Activated naive CD4-positive, alpha-beta T cell treated with anti-CD3 and anti-CD28 coated beads, Interleukin-2, amount 50 U/mL, for 24 hours (primary cell): Measurements from ENCODE around the gene TEAD1.

Experiments
- H3K27ac Mint-ChIP-seq: one replicate; pipeline ENCODE4 v1.8.0; 2021; ENCODE audit warnings: mild to moderate bottlenecking, mixed read lengths
- H3K27me3 Mint-ChIP-seq: one replicate; pipeline ENCODE4 v1.8.0; 2021; ENCODE audit warnings: mixed read lengths
- H3K36me3 Mint-ChIP-seq: one replicate; pipeline ENCODE4 v1.8.0; 2021; ENCODE audit warnings: mixed read lengths
- H3K4me1 Mint-ChIP-seq: one replicate; pipeline ENCODE4 v1.8.0; 2021; ENCODE audit warnings: mixed read lengths
- H3K4me3 Mint-ChIP-seq: one replicate; pipeline ENCODE4 v1.8.0; 2021; ENCODE audit warnings: mild to moderate bottlenecking, mixed read lengths
- H3K9me3 Mint-ChIP-seq: one replicate; pipeline ENCODE4 v1.8.0; 2021; ENCODE audit warnings: mixed read lengths

Gene TEAD1

GRCh38 chr11:12767027-12767426 is 92.8 kb downstream of the TEAD1 start:
- Mint-ChIP-seq H3K27ac (no peak overlapping the region), H3K4me3 (no peak overlapping the region), H3K4me1 (no peaks in the 10 kb centered on the region), H3K9me3 (no peaks in the 10 kb centered on the region), H3K36me3 (no peaks in the 10 kb centered on the region), H3K27me3 (peaks cover 7% of the 10 kb centered on the region)

GRCh38 chr11:12767577-12767976 is 93.4 kb downstream of the TEAD1 start:
- Mint-ChIP-seq H3K4me3 (no peak overlapping the region), H3K36me3 (no peaks in the 10 kb centered on the region), H3K27me3 (peaks cover 6% of the 10 kb centered on the region), H3K9me3 (no peaks in the 10 kb centered on the region), H3K4me1 (no peaks in the 10 kb centered on the region), H3K27ac (no peak overlapping the region)

- Mint-ChIP-seq H3K9me3 (no peaks in the 10 kb centered on the region), H3K27ac (no peak overlapping the region), H3K36me3 (no peaks in the 10 kb centered on the region), H3K4me1 (no peaks in the 10 kb centered on the region), H3K4me3 (no peak overlapping the region), H3K27me3 (peaks cover 5% of the 10 kb centered on the region)
Measured at GRCh38 chr11:12768726-12769673, 94.8 kb downstream of the TEAD1 start.

GRCh38 chr11:12769834-12770345 is 95.7 kb downstream of the TEAD1 start:
- Mint-ChIP-seq H3K4me1 (no peaks in the 10 kb centered on the region), H3K4me3 (no peak overlapping the region), H3K27me3 (peaks cover 5% of the 10 kb centered on the region), H3K9me3 (no peaks in the 10 kb centered on the region), H3K27ac (no peak overlapping the region), H3K36me3 (no peaks in the 10 kb centered on the region)

GRCh38 chr11:12770435-12770834 is 96.2 kb downstream of the TEAD1 start:
- H3K4me1 Mint-ChIP-seq: no peaks in the 10 kb centered on the region
- H3K4me3 Mint-ChIP-seq: no peak overlapping the region
- H3K9me3 Mint-ChIP-seq: no peaks in the 10 kb centered on the region
- no peak overlapping the region for H3K27ac Mint-ChIP-seq
- no peaks in the 10 kb centered on the region for H3K36me3 Mint-ChIP-seq
- H3K27me3 Mint-ChIP-seq: peaks cover 8% of the 10 kb centered on the region

GRCh38 chr11:12770966-12771597 is 96.9 kb downstream of the TEAD1 start:
- H3K9me3 Mint-ChIP-seq: no peaks in the 10 kb centered on the region

GRCh38 chr11:12771875-12772274 is 97.7 kb downstream of the TEAD1 start:
- no peaks in the 10 kb centered on the region for H3K9me3 Mint-ChIP-seq
- H3K36me3 Mint-ChIP-seq: no peaks in the 10 kb centered on the region
- H3K27ac Mint-ChIP-seq: no peak overlapping the region
- H3K4me1 Mint-ChIP-seq: no peaks in the 10 kb centered on the region
- H3K4me3 Mint-ChIP-seq: no peak overlapping the region
- peaks cover 6% of the 10 kb centered on the region for H3K27me3 Mint-ChIP-seq

More at GRCh38 chr11:12770966-12771597, 96.9 kb downstream of the TEAD1 start:
- no peaks in the 10 kb centered on the region for H3K36me3 Mint-ChIP-seq
- H3K27ac Mint-ChIP-seq: no peak overlapping the region
- H3K4me1 Mint-ChIP-seq: no peaks in the 10 kb centered on the region
- H3K27me3 Mint-ChIP-seq: peaks cover 6% of the 10 kb centered on the region
- no peak overlapping the region for H3K4me3 Mint-ChIP-seq

GRCh38 chr11:12772324-12772723 is 98.1 kb downstream of the TEAD1 start:
- no peaks in the 10 kb centered on the region for H3K4me1 Mint-ChIP-seq
- no peak overlapping the region for H3K27ac Mint-ChIP-seq
- no peak overlapping the region for H3K4me3 Mint-ChIP-seq
- no peaks in the 10 kb centered on the region for H3K9me3 Mint-ChIP-seq
- H3K36me3 Mint-ChIP-seq: no peaks in the 10 kb centered on the region
- peaks cover 6% of the 10 kb centered on the region for H3K27me3 Mint-ChIP-seq

GRCh38 chr11:12773591-12773990 is 99.4 kb downstream of the TEAD1 start:
- H3K9me3 Mint-ChIP-seq: no peaks in the 10 kb centered on the region
- no peaks in the 10 kb centered on the region for H3K4me1 Mint-ChIP-seq
- no peak overlapping the region for H3K4me3 Mint-ChIP-seq
- peaks cover 4% of the 10 kb centered on the region for H3K27me3 Mint-ChIP-seq
- no peak overlapping the region for H3K27ac Mint-ChIP-seq
- no peaks in the 10 kb centered on the region for H3K36me3 Mint-ChIP-seq

GRCh38 chr11:12775955-12776354 is 101.7 kb downstream of the TEAD1 start:
- H3K27ac Mint-ChIP-seq: no peak overlapping the region
- no peaks in the 10 kb centered on the region for H3K36me3 Mint-ChIP-seq

GRCh38 chr11:12777208-12777874 is 103.1 kb downstream of the TEAD1 start:
- no peak overlapping the region for H3K4me3 Mint-ChIP-seq
- peaks cover 13% of the 10 kb centered on the region for H3K27me3 Mint-ChIP-seq
- H3K36me3 Mint-ChIP-seq: no peaks in the 10 kb centered on the region
- no peaks in the 10 kb centered on the region for H3K9me3 Mint-ChIP-seq
- no peak overlapping the region for H3K27ac Mint-ChIP-seq
- no peaks in the 10 kb centered on the region for H3K4me1 Mint-ChIP-seq

More at GRCh38 chr11:12775955-12776354, 101.7 kb downstream of the TEAD1 start:
- no peak overlapping the region for H3K4me3 Mint-ChIP-seq
- H3K27me3 Mint-ChIP-seq: peaks cover 11% of the 10 kb centered on the region
- no peaks in the 10 kb centered on the region for H3K9me3 Mint-ChIP-seq
- H3K4me1 Mint-ChIP-seq: no peaks in the 10 kb centered on the region

GRCh38 chr11:12778240-12778905 is 104.2 kb downstream of the TEAD1 start:
- H3K9me3 Mint-ChIP-seq: no peaks in the 10 kb centered on the region
- no peak overlapping the region for H3K4me3 Mint-ChIP-seq
- H3K4me1 Mint-ChIP-seq: no peaks in the 10 kb centered on the region
- no peaks in the 10 kb centered on the region for H3K36me3 Mint-ChIP-seq
- peaks cover 14% of the 10 kb centered on the region for H3K27me3 Mint-ChIP-seq
- no peak overlapping the region for H3K27ac Mint-ChIP-seq

GRCh38 chr11:12783765-12784164 is 109.5 kb downstream of the TEAD1 start:
- no peaks in the 10 kb centered on the region for H3K4me1 Mint-ChIP-seq
- no peaks in the 10 kb centered on the region for H3K9me3 Mint-ChIP-seq
- no peaks in the 10 kb centered on the region for H3K36me3 Mint-ChIP-seq
- H3K27me3 Mint-ChIP-seq: peaks cover 12% of the 10 kb centered on the region
- H3K4me3 Mint-ChIP-seq: no peak overlapping the region
- H3K27ac Mint-ChIP-seq: no peak overlapping the region

GRCh38 chr11:12784445-12784844 is 110.2 kb downstream of the TEAD1 start:
- H3K27ac Mint-ChIP-seq: no peak overlapping the region
- peaks cover 7% of the 10 kb centered on the region for H3K27me3 Mint-ChIP-seq
- no peaks in the 10 kb centered on the region for H3K4me1 Mint-ChIP-seq
- H3K4me3 Mint-ChIP-seq: no peak overlapping the region
- no peaks in the 10 kb centered on the region for H3K36me3 Mint-ChIP-seq
- no peaks in the 10 kb centered on the region for H3K9me3 Mint-ChIP-seq

GRCh38 chr11:12784987-12785386 is 110.8 kb downstream of the TEAD1 start:
- H3K27ac Mint-ChIP-seq: no peak overlapping the region
- no peaks in the 10 kb centered on the region for H3K4me1 Mint-ChIP-seq
- H3K4me3 Mint-ChIP-seq: no peak overlapping the region
- peaks cover 5% of the 10 kb centered on the region for H3K27me3 Mint-ChIP-seq
- no peaks in the 10 kb centered on the region for H3K36me3 Mint-ChIP-seq
- no peaks in the 10 kb centered on the region for H3K9me3 Mint-ChIP-seq
